GM18909 (cell line): ENCODE measurements around the gene SMIM5.
"Not testable (repeated sequence)": the region's sequence is repeated elsewhere in the genome, so short reads cannot be mapped to it uniquely, and the experiment has no call there.

Experiments
- ATAC-seq: cut with Tn5 transposase; IDR thresholded peaks from one replicate; pipeline ENCODE4 v1.9.1; 2021; ENCODE audit warnings: mild to moderate bottlenecking; ENCODE audit not compliant: unreplicated experiment, poor library complexity

Gene SMIM5

GRCh38 chr17:75632863-75633485 is at the start of gene SMIM5:
Gene SMIM5 (plus strand): TSS chr17:75633434. CDS start chr17:75640202, 6,768 bp downstream.
- peak; percentile 58 for ATAC-seq

GRCh38 chr17:75584849-75585175 is 48.4 kb upstream of the SMIM5 start:
- ATAC-seq: no peak

GRCh38 chr17:75587675-75588595 is 45.3 kb upstream of the SMIM5 start, which contains the start of gene MYO15B:
Gene MYO15B (plus strand): TSS chr17:75587800. CDS start chr17:75588058, 258 bp downstream.
- no peak for ATAC-seq

- ATAC-seq: peak; percentile 6
Measured at GRCh38 chr17:75588596-75589011, 44.6 kb upstream of the SMIM5 start.

GRCh38 chr17:75589012-75589918 is 44.0 kb upstream of the SMIM5 start:
- peak; percentile 82 for ATAC-seq

- ATAC-seq: no peak
Measured at GRCh38 chr17:75589919-75590303, 43.3 kb upstream of the SMIM5 start.

GRCh38 chr17:75590314-75590761 is 42.9 kb upstream of the SMIM5 start:
- ATAC-seq: no peak

- no peak for ATAC-seq
Measured at GRCh38 chr17:75590849-75591721, 42.1 kb upstream of the SMIM5 start.

- no peak for ATAC-seq
Measured at GRCh38 chr17:75591722-75592302, 41.4 kb upstream of the SMIM5 start.

GRCh38 chr17:75592348-75593020 is 40.8 kb upstream of the SMIM5 start:
- no peak for ATAC-seq

GRCh38 chr17:75593430-75593829 is 39.8 kb upstream of the SMIM5 start:
- not testable (repeated sequence) for ATAC-seq

GRCh38 chr17:75594499-75595283 is 38.5 kb upstream of the SMIM5 start:
- ATAC-seq: no peak

- ATAC-seq: no peak
Measured at GRCh38 chr17:75595284-75595919, 37.8 kb upstream of the SMIM5 start.

GRCh38 chr17:75595920-75596313 is 37.3 kb upstream of the SMIM5 start:
- ATAC-seq: no peak

GRCh38 chr17:75596320-75597087 is 36.7 kb upstream of the SMIM5 start:
- no peak for ATAC-seq

GRCh38 chr17:75601057-75601987 is 31.9 kb upstream of the SMIM5 start:
- ATAC-seq: no peak
